Fibroblast of gingiva (primary cell): ENCODE results near the gene FBXO24.

Experiments
- DNase-seq: peaks from one replicate; pipeline ENCODE4 v3.0.0-alpha.2; 2011; ENCODE audit warnings: low read depth

FBXO24 gene

GRCh38 chr7:100590077-100590737 is 4.1 kb downstream of the FBXO24 start:
- no peak for DNase-seq

- no peak for DNase-seq
Observed at GRCh38 chr7:100591596-100591995, 5.5 kb downstream of the FBXO24 start.

GRCh38 chr7:100595188-100595587 is 9.1 kb downstream of the FBXO24 start:
- no peak for DNase-seq

GRCh38 chr7:100598425-100598824 is 12.3 kb downstream of the FBXO24 start:
- no peak for DNase-seq

GRCh38 chr7:100599911-100600729 is 14.0 kb downstream of the FBXO24 start:
- DNase-seq = no peak

GRCh38 chr7:100600730-100601038 is 14.6 kb downstream of the FBXO24 start:
- no peak for DNase-seq

- peak; percentile 88 for DNase-seq
Observed at GRCh38 chr7:100602889-100603725, 17.0 kb downstream of the FBXO24 start.

GRCh38 chr7:100603726-100604027 is 17.5 kb downstream of the FBXO24 start:
- no peak for DNase-seq

GRCh38 chr7:100604028-100604975 is 18.2 kb downstream of the FBXO24 start:
- DNase-seq = peak; percentile 51

GRCh38 chr7:100604976-100605911 is 19.1 kb downstream of the FBXO24 start:
- DNase-seq = no peak

- DNase-seq = no peak
Observed at GRCh38 chr7:100606313-100606712, 20.2 kb downstream of the FBXO24 start.

- no peak for DNase-seq
Observed at GRCh38 chr7:100607111-100607510, 21.0 kb downstream of the FBXO24 start.

- no peak for DNase-seq
Observed at GRCh38 chr7:100609958-100610357, 23.8 kb downstream of the FBXO24 start.

- peak; percentile 99 for DNase-seq
Observed at GRCh38 chr7:100611983-100612729, 26.0 kb downstream of the FBXO24 start, which contains the start of gene MOSPD3. TSS of gene MOSPD3 (plus strand) at chr7:100612540. CDS start at chr7:100612792, 252 bp downstream.

GRCh38 chr7:100612730-100613390 is 26.7 kb downstream of the FBXO24 start:
- no peak for DNase-seq

- DNase-seq = no peak
Observed at GRCh38 chr7:100613412-100614175, 27.5 kb downstream of the FBXO24 start.

- DNase-seq = no peak
Observed at GRCh38 chr7:100614308-100614861, 28.3 kb downstream of the FBXO24 start.

- no peak for DNase-seq
Observed at GRCh38 chr7:100620239-100620638, 34.1 kb downstream of the FBXO24 start.
